Measurements from ENCODE around the gene SMTNL2.

DNA sequence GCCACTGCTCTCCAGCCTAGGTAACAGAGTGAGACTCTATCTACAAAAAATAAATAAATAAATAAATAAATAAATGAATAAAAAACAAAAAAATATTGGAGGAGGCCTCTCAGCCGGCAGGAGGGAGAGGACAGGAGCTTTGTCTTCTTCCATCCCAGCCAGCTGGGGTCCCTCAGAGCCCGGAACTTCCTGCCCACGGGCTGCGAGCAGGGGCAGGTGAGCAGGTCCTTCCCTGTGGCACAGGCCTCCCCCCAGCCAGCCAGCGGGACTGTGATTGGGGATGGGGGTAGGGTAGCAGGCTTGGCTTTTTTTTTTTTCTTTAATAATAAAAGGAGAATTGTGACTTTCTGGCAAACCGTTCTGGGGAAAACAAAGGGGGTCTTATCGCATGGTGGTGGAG is 10.1 kb downstream of the SMTNL2 start:
- TF ChIP-seq EZH2 (optimal IDR thresholded peaks at IDR 0.05; ENCODE audit: low read depth, low read length): no peak
- TF ChIP-seq, protein P1, sequence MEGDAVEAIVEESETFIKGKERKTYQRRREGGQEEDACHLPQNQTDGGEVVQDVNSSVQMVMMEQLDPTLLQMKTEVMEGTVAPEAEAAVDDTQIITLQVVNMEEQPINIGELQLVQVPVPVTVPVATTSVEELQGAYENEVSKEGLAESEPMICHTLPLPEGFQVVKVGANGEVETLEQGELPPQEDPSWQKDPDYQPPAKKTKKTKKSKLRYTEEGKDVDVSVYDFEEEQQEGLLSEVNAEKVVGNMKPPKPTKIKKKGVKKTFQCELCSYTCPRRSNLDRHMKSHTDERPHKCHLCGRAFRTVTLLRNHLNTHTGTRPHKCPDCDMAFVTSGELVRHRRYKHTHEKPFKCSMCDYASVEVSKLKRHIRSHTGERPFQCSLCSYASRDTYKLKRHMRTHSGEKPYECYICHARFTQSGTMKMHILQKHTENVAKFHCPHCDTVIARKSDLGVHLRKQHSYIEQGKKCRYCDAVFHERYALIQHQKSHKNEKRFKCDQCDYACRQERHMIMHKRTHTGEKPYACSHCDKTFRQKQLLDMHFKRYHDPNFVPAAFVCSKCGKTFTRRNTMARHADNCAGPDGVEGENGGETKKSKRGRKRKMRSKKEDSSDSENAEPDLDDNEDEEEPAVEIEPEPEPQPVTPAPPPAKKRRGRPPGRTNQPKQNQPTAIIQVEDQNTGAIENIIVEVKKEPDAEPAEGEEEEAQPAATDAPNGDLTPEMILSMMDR (IDR thresholded peaks at IDR 0.05; ENCODE audit: low read length): no peak

Data from MM.1S (cell line).